ENCODE measurements around the gene ANKH.
"Not testable (repeated sequence)": the region's sequence is repeated elsewhere in the genome, so short reads cannot be mapped to it uniquely, and the experiment has no call there.

The ANKH gene

DNA sequence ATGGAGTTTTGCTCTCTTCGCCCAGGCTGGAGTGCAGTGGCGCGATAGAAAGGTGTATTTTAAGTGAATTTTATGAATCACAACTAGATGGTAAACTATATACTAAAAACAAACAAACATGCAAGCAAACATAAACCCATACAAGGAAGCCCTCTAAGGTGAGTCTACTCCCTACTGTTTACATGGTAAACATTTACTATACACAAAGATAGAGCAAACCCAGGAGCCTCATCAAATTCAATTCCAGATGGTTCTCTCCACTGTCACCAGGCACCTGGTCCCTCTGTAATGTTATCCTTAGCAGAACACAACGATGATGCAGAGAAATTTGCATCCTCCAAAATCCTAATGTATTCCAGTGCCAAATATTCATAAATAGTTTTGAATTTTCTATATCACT, 17.9 kb downstream of the ANKH start:
- DNase-seq, result no peak

DNA sequence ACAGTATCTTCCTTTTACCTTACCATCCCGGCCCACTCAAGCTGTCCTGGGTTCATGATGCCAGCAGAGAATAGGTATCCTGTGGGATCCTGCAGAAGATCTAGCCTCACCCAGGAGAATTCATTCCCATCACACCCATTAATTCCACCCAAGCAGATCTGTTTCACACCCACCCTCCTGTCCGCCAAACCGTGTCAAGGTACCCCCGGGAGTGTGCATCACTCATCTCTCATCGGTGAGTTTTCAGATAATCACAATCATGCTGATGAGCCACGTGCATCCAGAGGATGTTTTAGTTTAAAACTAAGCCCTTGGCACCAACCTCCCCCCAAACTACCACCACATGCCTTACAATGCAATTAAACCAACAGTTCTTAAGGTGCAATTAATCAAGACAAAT, 18.8 kb downstream of the ANKH start:
- DNase-seq, result no peak

DNA sequence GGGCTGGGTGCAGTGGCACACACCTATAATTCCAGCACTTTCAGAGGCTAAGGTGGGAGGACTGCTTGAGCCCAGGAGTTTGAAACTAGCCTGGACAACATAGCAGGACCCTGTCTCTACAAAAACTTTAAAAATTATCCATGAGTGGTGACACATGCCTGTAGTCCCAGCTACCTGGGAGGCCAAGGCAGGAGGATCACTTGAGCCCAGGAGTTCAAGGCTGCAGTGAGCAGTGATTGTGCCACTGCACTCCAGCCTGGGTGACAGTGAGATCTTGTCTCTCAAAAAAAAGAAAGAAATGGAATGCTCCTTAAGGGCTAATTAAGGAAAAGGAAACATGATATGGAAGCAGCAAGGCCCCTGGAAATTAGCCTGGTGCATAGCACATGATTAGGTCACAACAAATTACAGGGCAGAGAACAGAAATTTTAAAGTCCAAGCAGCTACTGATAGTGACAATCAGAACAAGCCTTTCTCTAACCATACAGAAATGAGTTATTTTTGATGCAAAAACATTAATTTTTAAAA, 19.5 kb downstream of the ANKH start:
- no peak for DNase-seq

DNA sequence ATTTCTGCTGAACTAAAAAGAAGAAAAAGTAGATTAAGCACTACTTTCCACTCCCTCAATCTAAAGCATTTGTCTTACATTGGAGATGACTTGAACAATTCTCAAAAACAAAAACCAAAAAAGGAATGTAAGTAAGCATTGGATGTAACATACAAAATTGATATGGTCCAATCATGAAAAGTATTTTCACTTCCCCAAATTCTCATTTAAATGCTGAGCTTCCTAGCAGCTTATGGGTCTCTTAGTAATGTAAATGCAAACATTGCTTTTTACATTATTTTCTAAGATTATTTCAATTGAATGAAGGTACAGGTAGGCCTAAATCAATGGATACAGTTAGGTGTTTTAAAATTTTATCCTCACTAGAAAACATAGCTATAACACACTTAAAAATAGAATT, 20.0 kb downstream of the ANKH start:
- no peak for DNase-seq

DNA sequence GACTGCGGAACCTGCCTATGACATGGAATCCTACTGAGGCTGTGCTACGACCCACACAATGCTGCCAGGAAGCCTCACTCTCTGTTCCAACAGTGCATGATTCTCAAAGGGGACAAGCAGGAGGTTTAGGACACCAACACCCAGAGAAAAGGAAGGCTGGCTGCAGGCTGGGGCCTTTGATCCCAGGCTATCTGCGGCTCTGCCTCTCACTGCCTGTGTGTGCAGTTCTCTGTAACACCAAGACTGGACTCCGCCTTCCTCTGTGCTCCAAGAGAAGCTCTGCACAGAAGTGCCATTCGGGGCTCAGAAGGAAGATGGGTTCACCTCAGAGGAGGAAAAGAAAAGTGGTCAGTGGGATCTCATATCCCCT, 20.5 kb downstream of the ANKH start:
- DNase-seq, result no peak

DNA sequence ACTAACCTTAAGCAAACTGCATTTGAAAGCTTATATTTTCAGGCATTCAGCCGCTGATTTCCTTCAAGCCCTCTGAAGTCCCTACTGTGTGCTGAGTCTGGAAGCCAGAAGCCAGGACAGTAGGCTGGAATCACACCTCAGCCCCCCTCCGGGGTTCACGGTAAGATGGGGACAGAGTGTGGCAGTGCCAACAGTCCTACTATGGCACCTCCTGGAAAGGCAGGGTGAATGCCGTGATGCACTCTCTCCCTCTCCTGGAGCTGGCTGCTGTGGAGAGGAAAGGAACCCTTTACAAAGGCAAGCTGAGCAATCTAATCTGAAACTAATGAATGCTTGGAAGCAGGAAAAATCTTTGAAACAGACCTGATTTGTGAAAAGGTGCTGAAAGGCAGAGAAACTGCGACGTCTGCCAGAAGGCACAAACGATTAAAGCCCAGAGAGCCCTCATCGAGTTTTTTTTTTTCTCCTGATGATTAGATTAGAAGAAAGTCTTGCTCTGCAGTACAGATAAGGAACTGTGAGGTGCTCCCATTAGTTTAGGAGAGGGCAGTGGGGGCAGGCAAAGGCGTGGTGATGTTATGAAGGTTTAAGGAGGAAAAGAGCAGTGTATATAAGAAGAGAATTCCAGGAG, 21.0 kb downstream of the ANKH start:
- DNase-seq, result no peak

DNA sequence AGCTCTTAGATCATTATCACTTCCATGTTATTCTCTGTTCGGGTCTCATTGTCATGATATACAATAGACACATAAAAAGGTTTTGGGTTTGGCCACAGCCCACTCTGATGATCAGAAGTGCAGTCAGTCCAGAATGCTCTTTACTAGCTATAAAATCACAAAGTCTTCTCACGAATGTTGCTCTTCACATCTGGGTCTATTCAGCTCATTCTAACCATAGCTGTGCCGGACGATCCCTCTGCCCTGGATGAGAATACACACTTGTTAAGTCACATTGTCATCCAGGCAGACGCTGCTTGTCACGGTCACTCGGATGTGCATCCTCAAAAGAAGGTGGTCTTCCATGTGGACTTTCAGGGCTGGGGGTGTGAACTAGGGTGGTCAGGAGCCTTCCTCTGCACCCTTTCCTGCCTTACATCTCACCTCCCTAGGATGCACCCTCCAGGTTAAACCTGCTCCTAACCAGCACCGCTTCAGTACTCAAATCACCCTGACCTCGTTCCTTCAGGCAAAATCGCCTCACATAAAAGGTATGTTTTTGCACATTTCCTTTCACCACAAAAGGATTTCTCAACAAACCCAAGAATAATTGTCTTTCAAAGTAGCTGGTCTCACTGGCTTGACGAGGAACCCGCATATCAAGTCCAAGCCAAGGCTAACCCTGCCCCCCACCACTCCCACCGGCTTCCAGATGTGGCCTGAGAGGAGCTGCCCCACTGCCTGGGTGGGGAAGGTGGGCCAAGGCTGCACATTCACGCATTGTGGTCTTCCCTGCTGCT, 21.9 kb downstream of the ANKH start:
- no peak for DNase-seq

DNA sequence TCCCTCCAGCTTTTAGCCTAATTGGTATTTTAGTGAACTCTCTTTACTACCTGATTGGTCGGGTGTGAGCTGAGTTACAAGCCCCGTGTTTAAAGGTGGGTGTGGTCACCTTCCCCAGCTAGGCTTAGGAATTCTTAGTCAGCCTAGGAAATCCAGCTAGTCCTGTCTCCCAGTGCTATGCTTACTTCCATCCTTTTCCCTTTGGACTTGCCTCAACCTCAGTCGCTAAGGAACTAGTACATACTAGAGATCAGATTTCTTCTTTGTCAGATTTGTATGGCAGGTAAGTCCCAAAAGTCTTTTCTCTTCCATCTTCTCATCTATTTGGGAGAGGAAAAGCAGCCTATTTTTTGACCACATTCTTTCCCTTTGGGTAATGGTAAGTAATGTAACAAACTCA, 22.6 kb downstream of the ANKH start:
- not testable (repeated sequence) for DNase-seq

DNA sequence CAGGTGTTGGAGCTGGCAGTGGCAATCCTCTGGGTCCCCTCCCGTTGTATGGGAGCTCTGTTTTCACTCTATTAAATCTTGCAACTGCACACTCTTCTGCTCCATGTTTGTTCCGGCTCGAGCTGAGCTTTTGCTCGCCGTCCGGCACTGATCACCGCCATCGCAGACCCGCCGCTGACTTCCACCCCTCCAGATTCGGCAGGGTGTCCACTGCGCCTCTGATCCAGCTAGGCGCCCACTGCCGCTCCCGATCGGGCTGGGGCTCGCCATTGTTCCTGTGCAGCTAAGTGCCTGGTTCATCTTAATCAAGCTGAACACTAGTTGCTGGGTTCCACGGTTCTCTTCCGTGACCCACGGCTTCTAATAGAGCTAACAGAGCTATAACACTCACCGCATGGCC, 23.2 kb downstream of the ANKH start:
- DNase-seq, result no peak

DNA sequence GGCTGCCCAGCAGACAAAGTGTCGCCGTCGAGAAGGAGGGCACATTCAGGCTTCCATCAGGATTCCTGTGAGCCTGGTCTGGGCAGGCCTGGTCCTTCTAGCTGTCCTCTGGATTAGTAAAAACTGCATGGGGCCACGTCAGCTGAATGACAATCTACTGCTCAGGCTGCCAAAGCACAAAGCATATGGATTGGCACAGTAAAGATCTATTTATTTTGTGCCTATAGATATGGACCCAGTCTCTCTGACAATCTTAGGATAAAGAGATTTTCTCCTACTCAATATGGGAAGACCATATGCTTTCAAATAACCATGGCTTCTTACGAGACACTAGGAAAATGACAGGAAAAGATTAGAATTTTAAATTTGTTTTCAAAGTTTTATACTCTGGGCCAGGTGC, 24.1 kb downstream of the ANKH start:
- DNase-seq, result no peak

DNA sequence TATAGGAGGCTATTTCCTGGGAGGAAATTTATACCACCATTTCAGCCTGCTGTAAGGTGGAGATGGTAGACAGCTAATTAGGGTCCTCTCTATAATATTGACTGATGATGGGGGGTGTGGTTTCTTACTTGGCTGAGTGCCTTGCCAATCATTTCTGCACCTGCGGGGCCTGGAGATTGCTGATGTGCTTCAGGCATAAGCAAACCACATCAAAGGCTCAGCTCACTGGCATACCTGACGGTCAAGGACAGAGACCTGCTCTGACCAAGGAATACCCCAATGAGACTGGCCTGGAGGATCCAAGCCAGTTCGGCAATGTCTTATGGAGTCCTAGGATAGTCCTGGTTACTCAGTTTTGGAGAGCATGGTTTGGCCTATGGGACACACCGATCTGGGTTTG, 29.5 kb downstream of the ANKH start:
- DNase-seq, result no peak

DNA sequence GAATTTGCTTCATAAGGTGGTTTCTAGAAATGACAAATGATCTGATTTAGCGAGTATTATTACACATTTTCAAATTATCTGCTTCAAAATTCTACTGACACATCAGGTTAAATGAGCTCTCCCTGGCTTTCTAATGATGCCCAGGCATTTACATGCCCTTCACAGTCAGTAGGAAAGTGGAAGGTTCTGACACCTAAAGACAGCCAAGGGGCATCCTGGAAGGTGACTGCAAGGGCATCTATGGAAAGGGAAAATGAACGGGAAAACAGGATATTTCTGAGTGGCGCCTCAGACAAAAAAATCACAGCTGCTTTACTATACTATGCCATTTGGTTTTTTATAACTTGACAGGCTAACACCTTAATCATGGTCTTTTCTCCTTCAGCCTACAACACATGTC, 31.0 kb downstream of the ANKH start:
- DNase-seq, result no peak

DNA sequence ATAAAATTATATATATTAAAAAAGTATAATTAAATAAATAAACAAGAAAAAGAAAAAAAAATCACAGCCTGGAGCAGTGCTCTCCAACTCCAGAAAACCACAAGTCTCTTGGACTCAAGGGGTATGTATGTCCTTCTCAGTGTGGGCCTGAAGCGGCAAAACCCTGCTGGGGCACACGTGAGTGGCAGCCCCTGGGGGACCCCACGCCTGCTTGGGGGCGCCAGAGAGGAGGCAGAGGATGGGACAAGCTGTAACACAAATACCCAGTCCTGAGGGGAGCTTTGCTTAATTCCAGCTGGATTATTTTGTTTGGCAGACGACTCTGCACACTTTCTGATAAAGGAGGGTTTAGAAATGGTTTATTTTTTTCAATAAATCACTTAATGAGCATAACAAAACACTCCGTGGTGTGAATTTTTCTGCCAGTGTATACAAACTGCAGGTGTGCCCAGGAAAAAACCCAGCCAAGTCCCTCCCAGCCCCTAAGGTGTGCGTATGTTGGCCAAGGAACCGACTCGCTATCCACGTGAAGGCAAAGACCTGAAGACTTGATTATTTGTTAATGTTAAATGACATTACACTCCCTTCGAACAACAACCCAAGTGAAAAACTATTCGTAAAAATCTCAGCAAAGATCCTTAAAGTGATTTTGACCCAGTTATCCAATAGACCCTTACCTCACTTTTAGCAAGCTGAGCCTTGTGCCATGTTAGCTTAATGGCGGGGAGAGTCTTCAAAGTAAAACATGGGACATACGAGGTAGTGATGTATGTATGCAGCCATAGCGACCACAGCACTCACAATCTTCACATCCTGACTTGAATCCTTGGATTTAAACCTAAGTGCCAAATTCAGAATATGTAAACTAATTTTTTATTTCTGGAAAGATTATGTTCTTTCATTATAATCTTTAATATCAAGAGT, 32.9 kb downstream of the ANKH start:
- no peak for DNase-seq

DNA sequence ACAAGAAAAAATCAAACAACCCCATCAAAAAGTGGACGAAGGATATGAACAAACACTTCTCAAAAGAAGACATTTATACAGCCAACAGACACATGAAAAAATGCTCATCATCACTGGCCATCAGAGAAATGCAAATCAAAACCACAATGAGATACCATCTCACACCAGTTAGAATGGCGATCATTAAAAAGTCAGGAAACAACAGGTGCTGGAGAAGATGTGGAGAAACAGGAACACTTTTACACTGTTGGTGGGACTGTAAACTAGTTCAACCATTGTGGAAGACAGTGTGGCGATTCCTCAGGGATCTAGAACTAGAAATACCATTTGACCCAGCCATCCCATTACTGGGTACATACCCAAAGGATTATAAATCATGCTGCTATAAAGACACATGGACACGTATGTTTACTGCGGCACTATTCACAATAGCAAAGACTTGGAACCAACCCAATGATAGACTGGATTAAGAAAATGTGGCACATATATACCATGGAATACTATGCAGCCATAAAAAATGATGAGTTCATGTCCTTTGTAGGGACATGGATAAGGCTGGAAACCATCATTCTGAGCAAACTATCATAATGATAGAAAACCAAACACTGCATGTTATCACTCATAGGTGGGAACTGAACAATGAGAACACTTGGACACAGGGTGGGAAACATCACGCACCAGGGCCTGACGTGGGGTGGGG, 34.0 kb downstream of the ANKH start:
- DNase-seq, result not testable (repeated sequence)

DNA sequence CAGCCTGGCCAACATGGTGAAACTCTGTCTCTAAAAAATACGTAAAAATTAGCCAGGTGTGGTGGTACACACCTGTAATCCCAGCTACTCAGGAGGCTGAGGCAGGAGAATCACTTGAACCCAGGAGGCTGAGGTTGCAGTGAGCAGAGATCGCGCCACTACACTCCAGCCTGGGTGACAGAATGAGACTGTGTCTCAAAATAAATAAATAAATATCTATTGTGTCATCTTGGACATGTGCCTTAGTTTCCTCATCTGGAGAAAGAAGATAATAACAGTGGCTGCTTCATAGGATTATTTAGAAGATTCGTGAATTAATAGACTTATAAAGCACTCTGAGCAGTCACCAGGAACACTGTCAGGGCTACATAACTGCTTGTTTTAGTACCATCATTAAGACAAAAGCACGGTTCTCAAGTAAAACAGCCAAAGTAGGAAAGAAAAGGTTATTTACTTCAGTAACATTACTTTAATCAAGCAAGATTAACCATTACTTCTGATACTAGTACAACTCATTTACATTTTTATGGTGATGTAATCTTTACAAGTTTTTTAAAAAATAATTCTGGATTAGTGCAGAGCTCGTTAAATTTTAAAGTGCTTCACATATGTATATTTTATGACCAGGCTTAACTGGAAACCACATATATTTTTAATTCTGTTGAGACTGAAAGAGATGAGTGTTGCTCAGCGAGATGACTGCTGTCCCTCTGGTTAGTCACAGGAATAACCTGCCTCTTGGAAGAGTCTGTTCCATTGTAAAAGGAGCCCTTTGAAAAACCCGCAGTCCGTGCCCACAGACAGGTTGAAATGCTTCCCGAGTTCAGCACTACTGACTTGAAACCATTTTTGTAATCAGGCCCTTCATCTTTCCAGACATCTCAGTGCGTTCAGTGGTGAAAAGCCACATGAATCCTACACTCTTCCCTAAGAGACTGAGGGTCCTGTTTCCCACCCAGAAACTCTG, 36.7 kb downstream of the ANKH start:
- no peak for DNase-seq

DNA sequence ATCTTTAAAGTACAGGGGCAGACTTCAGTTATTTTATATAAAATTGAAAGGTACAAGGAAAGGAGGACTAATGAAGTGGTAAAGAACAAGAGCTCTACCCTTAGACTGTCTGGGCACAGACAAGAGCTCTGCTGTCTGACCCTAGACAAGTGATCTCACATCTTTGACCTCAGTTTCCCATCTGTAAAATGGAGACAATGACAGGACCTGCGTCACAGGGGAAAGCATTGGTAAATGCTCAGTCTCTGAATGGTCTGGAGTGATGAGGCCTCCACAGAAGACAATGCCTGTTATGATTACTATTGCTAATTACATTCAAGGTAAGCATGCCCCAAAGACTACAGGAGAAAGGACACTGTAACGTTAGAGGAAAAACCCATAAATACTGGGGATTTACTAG, 37.5 kb downstream of the ANKH start:
- DNase-seq, result no peak

DNA sequence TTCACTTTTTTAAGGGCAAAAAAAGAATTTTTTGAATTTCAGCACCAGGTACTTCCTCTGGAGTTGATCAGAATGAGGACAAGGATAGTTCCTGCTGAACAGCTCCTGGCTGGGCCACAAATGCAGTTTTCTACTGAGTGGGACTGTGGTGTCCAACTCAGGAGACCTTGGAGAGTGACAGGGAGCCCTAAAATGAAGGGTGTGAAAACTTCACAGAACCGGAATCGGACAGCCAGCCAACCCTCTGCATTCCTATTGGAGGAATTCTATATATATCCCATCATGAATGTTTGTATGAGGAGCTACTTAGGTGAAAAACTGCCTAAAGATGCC, 40.6 kb downstream of the ANKH start:
- no peak for DNase-seq

DNA sequence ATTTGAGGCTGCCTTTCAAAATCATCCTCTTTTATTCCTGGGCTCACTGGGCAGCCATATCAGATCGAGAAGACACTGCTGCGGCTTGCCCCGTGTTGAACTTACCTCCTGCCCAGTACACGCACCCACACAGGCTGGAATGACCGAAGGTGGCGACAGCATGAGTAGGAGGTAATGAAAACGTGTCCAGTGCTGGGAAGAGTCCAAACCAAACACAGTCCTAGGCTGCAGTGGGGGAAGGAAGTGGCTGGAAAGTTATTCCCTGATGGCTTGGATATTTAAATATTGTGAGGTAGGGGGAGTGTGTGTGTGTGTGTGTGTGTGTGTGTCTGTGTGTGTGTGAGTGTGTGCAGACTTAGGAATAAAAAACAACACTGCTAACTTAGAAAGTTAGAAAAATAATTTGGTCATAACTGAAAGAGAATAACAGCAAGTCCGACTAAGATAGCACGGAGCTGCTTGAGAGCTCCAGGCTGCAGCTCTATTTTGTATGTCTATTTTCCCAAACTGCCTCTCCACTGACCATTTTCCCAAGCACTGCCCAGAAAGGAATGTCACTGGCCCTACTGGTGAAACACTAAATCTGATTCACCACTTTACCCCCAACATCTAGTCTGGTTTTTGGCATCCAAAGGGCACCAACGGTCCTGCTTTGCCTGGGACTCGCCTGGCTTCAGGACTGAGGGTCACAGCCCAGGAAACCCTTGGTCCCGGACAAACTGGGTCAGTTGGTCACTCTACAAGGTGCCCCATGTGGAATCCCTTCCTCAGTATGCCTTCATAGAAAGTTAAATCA, 41.2 kb downstream of the ANKH start:
- DNase-seq, result no peak

DNA sequence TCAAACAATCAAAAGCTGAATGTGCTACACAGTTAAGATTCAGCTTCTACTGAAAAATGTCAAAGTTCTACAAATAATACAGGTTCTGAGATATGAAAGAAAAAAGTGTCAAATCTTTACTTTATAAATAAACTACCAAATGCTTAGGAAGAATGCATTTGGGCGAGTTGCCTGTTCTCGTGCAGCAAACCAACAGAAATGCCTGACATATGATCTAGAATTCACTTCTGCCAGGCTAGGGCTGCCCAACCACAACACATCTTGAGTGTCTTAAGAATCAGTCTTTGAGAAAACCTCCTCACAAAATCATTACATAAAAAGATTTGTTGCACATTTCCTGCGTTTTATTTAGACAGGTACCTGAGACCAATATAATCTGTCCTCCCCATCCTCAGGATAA, 42.2 kb downstream of the ANKH start:
- no peak for DNase-seq

DNA sequence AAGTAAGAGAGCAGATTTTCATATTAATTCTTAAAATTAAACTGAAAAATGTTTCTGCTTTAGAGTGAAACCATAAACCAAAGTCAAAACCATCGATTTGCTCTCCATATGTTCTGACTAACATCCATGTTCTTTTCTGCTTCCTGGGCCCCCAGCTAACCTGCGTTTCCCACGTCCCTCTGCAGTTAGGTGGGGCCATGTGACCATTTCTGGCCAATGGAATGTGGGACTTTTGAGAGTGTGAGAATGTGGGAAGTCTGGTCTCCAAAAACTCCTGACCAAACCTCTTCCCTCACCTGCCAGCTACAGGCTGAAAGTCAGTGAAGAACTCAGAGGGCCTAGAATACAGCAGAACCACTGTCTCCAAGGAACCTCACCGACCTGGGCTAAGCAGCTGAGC, 44.9 kb downstream of the ANKH start:
- no peak for DNase-seq

DNA sequence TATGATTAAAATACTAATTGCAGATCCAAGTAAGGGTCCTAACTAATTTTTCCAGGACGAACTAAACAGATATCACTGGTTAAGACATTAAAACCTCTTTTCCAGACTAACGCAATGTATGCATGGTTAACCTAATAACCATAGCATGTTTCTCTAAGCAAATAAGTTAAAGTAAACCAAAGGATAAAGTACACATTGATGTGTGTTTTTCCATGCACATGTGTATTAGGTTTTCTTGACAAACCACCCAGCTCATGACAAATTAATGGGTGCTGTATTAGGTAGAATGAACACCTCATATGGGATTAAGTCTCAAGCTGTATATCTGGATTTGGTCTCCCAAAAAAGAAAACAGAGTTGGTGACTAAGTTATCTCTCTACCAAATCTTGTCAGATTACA, 45.6 kb downstream of the ANKH start:
- no peak for DNase-seq
